ENCODE results near the gene DIAPH3.

The DIAPH3 gene

GRCh38 chr13:59950266-59950665 lies 213.5 kb downstream of the DIAPH3 start:
- DNase-seq: no peak

- no peak for DNase-seq
Measured at GRCh38 chr13:59948686-59949085, 215.0 kb downstream of the DIAPH3 start.

GRCh38 chr13:59946944-59947343 lies 216.8 kb downstream of the DIAPH3 start:
- DNase-seq: no peak

- DNase-seq: no peak
Measured at GRCh38 chr13:59931621-59932020, 232.1 kb downstream of the DIAPH3 start.

GRCh38 chr13:59924256-59924655 lies 239.5 kb downstream of the DIAPH3 start:
- DNase-seq: no peak

GRCh38 chr13:59915252-59915651 lies 248.5 kb downstream of the DIAPH3 start:
- no peak for DNase-seq

- no peak for DNase-seq
Measured at GRCh38 chr13:59914556-59914955, 249.2 kb downstream of the DIAPH3 start.

GRCh38 chr13:59906413-59907049 lies 257.2 kb downstream of the DIAPH3 start:
- peak in 1 of 2 donors; percentile 8 for DNase-seq

GRCh38 chr13:59901191-59901590 lies 262.5 kb downstream of the DIAPH3 start:
- no peak for DNase-seq

- no peak for DNase-seq
Measured at GRCh38 chr13:59898066-59898465, 265.7 kb downstream of the DIAPH3 start.

- DNase-seq: no peak
Measured at GRCh38 chr13:59893266-59893665, 270.5 kb downstream of the DIAPH3 start.

GRCh38 chr13:59891053-59891452 lies 272.7 kb downstream of the DIAPH3 start:
- DNase-seq: no peak

- no peak for DNase-seq
Measured at GRCh38 chr13:59890054-59890453, 273.7 kb downstream of the DIAPH3 start.

- no peak for DNase-seq
Measured at GRCh38 chr13:59888408-59888807, 275.3 kb downstream of the DIAPH3 start.

- DNase-seq: no peak
Measured at GRCh38 chr13:59885076-59885475, 278.7 kb downstream of the DIAPH3 start.

- DNase-seq: no peak
Measured at GRCh38 chr13:59883885-59884284, 279.8 kb downstream of the DIAPH3 start.

GRCh38 chr13:59880468-59880867 lies 283.3 kb downstream of the DIAPH3 start:
- no peak for DNase-seq

GRCh38 chr13:59879281-59879680 lies 284.4 kb downstream of the DIAPH3 start:
- no peak for DNase-seq

- DNase-seq: no peak
Measured at GRCh38 chr13:59877933-59878332, 285.8 kb downstream of the DIAPH3 start.

- DNase-seq: no peak
Measured at GRCh38 chr13:59874973-59875372, 288.8 kb downstream of the DIAPH3 start.

GRCh38 chr13:59873856-59874255 lies 289.9 kb downstream of the DIAPH3 start:
- DNase-seq: no peak

- no peak for DNase-seq
Measured at GRCh38 chr13:59873309-59873708, 290.4 kb downstream of the DIAPH3 start.

- DNase-seq: no peak
Measured at GRCh38 chr13:59867867-59868266, 295.9 kb downstream of the DIAPH3 start.

- DNase-seq: no peak
Measured at GRCh38 chr13:59865398-59865797, 298.3 kb downstream of the DIAPH3 start.

- no peak for DNase-seq
Measured at GRCh38 chr13:59863621-59864020, 300.1 kb downstream of the DIAPH3 start.
